Measurements from ENCODE around the gene RNF157.
"Not testable (repeated sequence)": the region's sequence is repeated elsewhere in the genome, so short reads cannot be mapped to it uniquely, and the experiment has no call there.

The RNF157 gene

DNA sequence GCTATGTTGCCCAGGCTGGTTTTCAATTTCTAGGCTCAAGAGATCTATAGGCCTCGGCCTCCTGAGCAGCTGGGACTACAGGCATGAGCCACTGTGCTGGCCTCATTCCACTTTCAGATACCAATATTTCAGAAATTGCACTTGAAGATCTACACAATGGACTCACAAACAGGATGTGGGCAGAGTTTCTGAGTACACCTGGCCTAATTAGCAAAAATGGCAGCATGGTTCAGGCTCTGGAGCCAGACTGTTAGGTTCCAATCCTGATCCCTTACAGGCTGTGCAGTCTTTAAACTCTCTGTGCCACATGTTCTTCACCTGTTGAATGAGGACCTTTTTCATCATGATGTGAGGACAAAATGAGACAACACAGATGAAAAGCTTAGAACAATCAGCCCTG lies 32.2 kb downstream of the RNF157 start:
- Histone ChIP-seq H3K4me3 (replicated peaks; ENCODE audit: insufficient read depth, low read length) (no peak overlapping the region), H3K27me3 (ENCODE audit: insufficient read depth, poor library complexity, severe bottlenecking) (no peaks in the 10 kb centered on the region), H3K27ac (replicated peaks) (no peak overlapping the region)
- DNase-seq (ENCODE audit: low read depth in 1 of 2, low spot score in 1 of 2): no peak
- TF ChIP-seq POLR2AphosphoS5 (IDR thresholded peaks at IDR 0.05; ENCODE audit: low read depth) (no peak), SPI1 (IDR thresholded peaks at IDR 0.05; ENCODE audit: borderline replicate concordance, low read depth) (no peak), GABPA (IDR thresholded peaks at IDR 0.05; ENCODE audit: low read depth) (no peak)
- TF ChIP-seq, protein P1, sequence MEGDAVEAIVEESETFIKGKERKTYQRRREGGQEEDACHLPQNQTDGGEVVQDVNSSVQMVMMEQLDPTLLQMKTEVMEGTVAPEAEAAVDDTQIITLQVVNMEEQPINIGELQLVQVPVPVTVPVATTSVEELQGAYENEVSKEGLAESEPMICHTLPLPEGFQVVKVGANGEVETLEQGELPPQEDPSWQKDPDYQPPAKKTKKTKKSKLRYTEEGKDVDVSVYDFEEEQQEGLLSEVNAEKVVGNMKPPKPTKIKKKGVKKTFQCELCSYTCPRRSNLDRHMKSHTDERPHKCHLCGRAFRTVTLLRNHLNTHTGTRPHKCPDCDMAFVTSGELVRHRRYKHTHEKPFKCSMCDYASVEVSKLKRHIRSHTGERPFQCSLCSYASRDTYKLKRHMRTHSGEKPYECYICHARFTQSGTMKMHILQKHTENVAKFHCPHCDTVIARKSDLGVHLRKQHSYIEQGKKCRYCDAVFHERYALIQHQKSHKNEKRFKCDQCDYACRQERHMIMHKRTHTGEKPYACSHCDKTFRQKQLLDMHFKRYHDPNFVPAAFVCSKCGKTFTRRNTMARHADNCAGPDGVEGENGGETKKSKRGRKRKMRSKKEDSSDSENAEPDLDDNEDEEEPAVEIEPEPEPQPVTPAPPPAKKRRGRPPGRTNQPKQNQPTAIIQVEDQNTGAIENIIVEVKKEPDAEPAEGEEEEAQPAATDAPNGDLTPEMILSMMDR (IDR thresholded peaks at IDR 0.05; ENCODE audit: insufficient read depth, low read length): no peak
- TF ChIP-seq, protein P2, sequence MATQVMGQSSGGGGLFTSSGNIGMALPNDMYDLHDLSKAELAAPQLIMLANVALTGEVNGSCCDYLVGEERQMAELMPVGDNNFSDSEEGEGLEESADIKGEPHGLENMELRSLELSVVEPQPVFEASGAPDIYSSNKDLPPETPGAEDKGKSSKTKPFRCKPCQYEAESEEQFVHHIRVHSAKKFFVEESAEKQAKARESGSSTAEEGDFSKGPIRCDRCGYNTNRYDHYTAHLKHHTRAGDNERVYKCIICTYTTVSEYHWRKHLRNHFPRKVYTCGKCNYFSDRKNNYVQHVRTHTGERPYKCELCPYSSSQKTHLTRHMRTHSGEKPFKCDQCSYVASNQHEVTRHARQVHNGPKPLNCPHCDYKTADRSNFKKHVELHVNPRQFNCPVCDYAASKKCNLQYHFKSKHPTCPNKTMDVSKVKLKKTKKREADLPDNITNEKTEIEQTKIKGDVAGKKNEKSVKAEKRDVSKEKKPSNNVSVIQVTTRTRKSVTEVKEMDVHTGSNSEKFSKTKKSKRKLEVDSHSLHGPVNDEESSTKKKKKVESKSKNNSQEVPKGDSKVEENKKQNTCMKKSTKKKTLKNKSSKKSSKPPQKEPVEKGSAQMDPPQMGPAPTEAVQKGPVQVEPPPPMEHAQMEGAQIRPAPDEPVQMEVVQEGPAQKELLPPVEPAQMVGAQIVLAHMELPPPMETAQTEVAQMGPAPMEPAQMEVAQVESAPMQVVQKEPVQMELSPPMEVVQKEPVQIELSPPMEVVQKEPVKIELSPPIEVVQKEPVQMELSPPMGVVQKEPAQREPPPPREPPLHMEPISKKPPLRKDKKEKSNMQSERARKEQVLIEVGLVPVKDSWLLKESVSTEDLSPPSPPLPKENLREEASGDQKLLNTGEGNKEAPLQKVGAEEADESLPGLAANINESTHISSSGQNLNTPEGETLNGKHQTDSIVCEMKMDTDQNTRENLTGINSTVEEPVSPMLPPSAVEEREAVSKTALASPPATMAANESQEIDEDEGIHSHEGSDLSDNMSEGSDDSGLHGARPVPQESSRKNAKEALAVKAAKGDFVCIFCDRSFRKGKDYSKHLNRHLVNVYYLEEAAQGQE (IDR thresholded peaks at IDR 0.05; ENCODE audit: insufficient replicate concordance, low read depth): no peak

DNA sequence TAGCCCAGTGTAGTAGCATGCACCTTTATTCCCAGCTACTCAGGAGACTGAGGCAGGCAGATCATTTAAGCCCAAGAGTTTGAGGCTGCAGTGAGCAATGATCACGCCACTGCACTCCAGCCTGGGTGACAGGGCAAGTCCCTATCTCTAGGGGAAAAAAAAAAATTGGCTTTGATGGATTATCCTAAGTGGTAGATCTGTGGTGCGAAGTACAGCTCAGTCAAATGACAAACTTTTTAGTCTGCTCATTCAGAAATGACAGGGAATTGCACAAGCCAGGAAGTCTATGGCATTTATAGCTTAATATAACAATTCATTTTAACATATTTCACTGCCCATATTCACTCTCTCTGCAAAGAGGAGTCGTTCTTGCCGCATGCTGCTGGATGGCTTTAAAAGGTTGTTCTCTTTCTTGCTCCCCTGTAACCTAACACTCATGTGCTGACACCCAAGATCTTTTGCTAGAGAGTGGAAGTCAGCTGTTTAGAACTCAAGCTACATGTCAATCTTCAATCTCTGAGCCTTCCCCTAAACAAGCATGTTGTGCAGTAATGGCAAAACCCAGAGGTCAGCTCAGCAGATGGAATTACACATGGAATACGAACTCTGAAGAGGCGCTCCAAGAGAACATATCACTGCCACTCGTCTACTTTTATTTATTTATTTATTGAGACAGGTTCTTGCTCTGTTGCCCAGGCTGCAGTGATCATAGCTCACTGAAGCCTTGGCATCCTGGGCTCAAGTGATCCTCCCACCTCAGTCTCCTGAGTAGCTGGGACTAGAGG lies 32.8 kb downstream of the RNF157 start:
- TF ChIP-seq POLR2AphosphoS5 (IDR thresholded peaks at IDR 0.05; ENCODE audit: low read depth): no peak
- TF ChIP-seq, protein P1 (IDR thresholded peaks at IDR 0.05; ENCODE audit: insufficient read depth, low read length): no peak
- no peak for TF ChIP-seq GABPA (IDR thresholded peaks at IDR 0.05; ENCODE audit: low read depth)
- TF ChIP-seq, protein P2 (IDR thresholded peaks at IDR 0.05; ENCODE audit: insufficient replicate concordance, low read depth): no peak
- no peak for TF ChIP-seq SPI1 (IDR thresholded peaks at IDR 0.05; ENCODE audit: borderline replicate concordance, low read depth)
- no peak for DNase-seq (ENCODE audit: low read depth in 1 of 2, low spot score in 1 of 2)
- Histone ChIP-seq H3K4me3 (replicated peaks; ENCODE audit: insufficient read depth, low read length) (no peak overlapping the region), H3K27ac (replicated peaks) (no peak overlapping the region), H3K27me3 (ENCODE audit: insufficient read depth, poor library complexity, severe bottlenecking) (no peaks in the 10 kb centered on the region)

DNA sequence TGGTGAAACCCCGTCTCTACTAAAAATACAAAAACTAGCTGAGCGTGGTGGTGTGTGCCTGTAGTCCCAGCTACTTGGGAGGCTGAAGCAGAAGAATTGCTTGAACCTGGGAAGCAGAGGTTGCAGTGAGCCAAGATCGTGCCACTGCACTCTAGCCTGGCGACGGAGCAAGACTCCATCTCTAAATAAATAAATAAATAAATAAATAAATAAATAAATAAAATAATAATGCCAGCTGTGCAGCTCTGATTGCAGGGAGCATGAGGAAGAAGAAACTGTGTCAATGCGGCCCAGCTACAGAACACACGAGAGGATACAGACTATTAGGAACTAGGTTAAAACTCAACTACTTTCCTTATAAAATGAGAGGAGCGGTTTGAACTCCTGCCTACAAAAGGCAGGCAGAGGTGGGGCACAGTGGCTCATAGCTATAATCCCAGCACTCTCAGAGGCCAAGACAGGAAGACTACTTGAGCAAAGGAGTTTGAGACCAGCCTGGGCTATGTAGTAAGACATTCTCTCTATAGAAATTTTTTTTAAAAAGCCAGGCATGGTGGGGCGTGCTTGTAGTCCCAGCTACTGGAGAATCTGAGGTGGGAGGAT lies 34.6 kb downstream of the RNF157 start:
- H3K27ac ChIP-seq (replicated peaks); H3K27me3 ChIP-seq (ENCODE audit: insufficient read depth, poor library complexity, severe bottlenecking); H3K4me3 ChIP-seq (replicated peaks; ENCODE audit: insufficient read depth, low read length): not testable (repeated sequence)

DNA sequence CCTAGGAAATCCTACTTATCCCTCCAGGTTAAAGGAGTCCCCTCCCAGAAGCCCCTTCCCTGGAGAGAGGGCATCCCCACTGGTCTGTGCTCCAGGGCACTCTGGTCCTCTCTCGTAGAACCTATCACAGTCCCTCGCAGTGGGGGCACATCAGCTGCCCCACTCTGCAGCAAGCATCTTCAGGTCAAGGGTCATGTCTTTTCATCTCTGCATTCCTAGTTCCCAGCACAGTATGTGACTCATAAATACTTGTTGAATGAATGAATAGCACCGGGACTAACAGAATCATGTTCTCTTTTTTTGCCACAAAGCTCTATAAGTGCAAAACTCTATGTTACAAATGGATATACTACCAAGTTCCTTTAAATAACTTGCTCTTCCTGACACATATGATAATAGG lies 36.0 kb downstream of the RNF157 start:
- Histone ChIP-seq H3K27me3 (ENCODE audit: insufficient read depth, poor library complexity, severe bottlenecking) (no peaks in the 10 kb centered on the region), H3K4me3 (replicated peaks; ENCODE audit: insufficient read depth, low read length) (no peak overlapping the region), H3K27ac (replicated peaks) (no peak overlapping the region)
- DNase-seq (ENCODE audit: low read depth in 1 of 2, low spot score in 1 of 2): no peak
- TF ChIP-seq, protein P2 (IDR thresholded peaks at IDR 0.05; ENCODE audit: insufficient replicate concordance, low read depth): no peak
- TF ChIP-seq, protein P1 (IDR thresholded peaks at IDR 0.05; ENCODE audit: insufficient read depth, low read length): no peak
- no peak for TF ChIP-seq GABPA (IDR thresholded peaks at IDR 0.05; ENCODE audit: low read depth)
- TF ChIP-seq SPI1 (IDR thresholded peaks at IDR 0.05; ENCODE audit: borderline replicate concordance, low read depth): no peak
- no peak for TF ChIP-seq POLR2AphosphoS5 (IDR thresholded peaks at IDR 0.05; ENCODE audit: low read depth)

More for the DNA sequence above, 34.6 kb downstream of the RNF157 start:
- DNase-seq (ENCODE audit: low read depth in 1 of 2, low spot score in 1 of 2): not testable (repeated sequence)

Measured in HL-60 (cell line).